A549 (cell line): ENCODE data around the gene TRIM3. TPM values are rescaled to one million over a fixed set of nuclear protein-coding genes. Genes with fewer than 3 reads are reported as not detected.
"Not testable (repeated sequence)": the region's sequence is repeated elsewhere in the genome, so short reads cannot be mapped to it uniquely, and the experiment has no call there.

Experiments
- ATAC-seq, 2 experiments: fragments of 200-7000 bp in 1 of 2; fragments of >200 bp in 1 of 2; cut with Nextera tagmentation in 1 of 2; cut with Tn5 transposase in 1 of 2; 3 replicates each; pipeline versions ENCODE4 v1.8.0 to v1.9.1; 2018 to 2020; ENCODE audit warnings: mild to moderate bottlenecking in 1 of 2, moderate library complexity in 1 of 2
- CTCF ChIA-PET: fragments of 300-600 bp; sonication (Branson Sonifier 250); formaldehyde crosslinking; extraction: SDS; loops from one replicate; lab custom pipeline; 2021; ENCODE audit warnings: antibody characterized with exemption, inconsistent platforms; lab: Yijun Ruan, JAX
- POLR2A ChIA-PET: fragments of 350-600 bp; formaldehyde crosslinking; extraction: SDS; loops from one replicate; lab custom pipeline; 2021; ENCODE audit warnings: antibody characterized with exemption, inconsistent platforms; lab: Yijun Ruan, JAX
- DNase-seq, 2 experiments: peaks; one replicate each; pipeline versions ENCODE4 v3.0.0 to v3.0.0-alpha.2; 2011 to 2016; ENCODE audit warnings: low read depth in 1 of 2, low spot score in 1 of 2
- FAIRE-seq: peaks from 2 replicates; lab custom pipeline; 2011; peaks lifted over from hg19 to GRCh38; lab: Jason Lieb, UNC
- H3K27ac ChIP-seq, 2 experiments: fragments of >200 bp; sonication (Bioruptor Twin); formaldehyde crosslinking; 3 replicates each; pipeline ENCODE4 v1.5.1; 2016 to 2017
- H3K4me1 ChIP-seq: fragments of >200 bp; sonication (Bioruptor Twin); formaldehyde crosslinking; 3 replicates; pipeline ENCODE4 v1.6.1; 2016
- H3K4me2 ChIP-seq: fragments of >200 bp; sonication (Bioruptor Twin); formaldehyde crosslinking; 3 replicates; pipeline ENCODE4 v1.6.1; 2016
- H3K4me3 ChIP-seq: fragments of >200 bp; sonication (Bioruptor Twin); formaldehyde crosslinking; 3 replicates; pipeline ENCODE4 v1.5.1; 2016
- H3K9me3 ChIP-seq: fragments of >200 bp; sonication (Bioruptor Twin); formaldehyde crosslinking; 3 replicates; pipeline ENCODE4 v1.6.1; 2016
- CBX8 ChIP-seq: fragments of 200-600 bp; sonication (generic); IDR thresholded peaks from 2 replicates; pipeline ENCODE4 v1.6.1; 2016
- CTCF ChIP-seq: fragments of >200 bp; sonication (Bioruptor Twin); formaldehyde crosslinking; IDR thresholded peaks from 3 replicates; pipeline ENCODE4 v1.5.1; 2016
- ELK1 ChIP-seq: fragments of 150-350 bp; IDR thresholded peaks from 2 replicates; pipeline ENCODE4 v1.6.1; 2014; ENCODE audit warnings: low read depth, mild to moderate bottlenecking, low read length
- EP300 ChIP-seq, 2 experiments: fragments of >200 bp; sonication (Bioruptor Twin); formaldehyde crosslinking; IDR thresholded peaks; 2 replicates in 1 of 2; 3 replicates in 1 of 2; pipeline ENCODE4 v1.6.1; 2016 to 2017
- FOSL2 ChIP-seq, 2 experiments: fragments of 450-650 bp in 1 of 2; fragments of >200 bp in 1 of 2; sonication (Bioruptor Twin) in 1 of 2; formaldehyde crosslinking; IDR thresholded peaks; 2 replicates each; pipeline versions ENCODE4 v1.5.0 to v1.6.1; 2016 to 2020; ENCODE audit warnings: mild to moderate bottlenecking in 1 of 2, moderate library complexity in 1 of 2
- GATA3 ChIP-seq: IDR thresholded peaks from 2 replicates; pipeline ENCODE4 v1.6.1; 2012; ENCODE audit warnings: borderline replicate concordance
- HDAC2 ChIP-seq: fragments of 200-600 bp; sonication (generic); IDR thresholded peaks from 2 replicates; pipeline ENCODE4 v1.6.1; 2016
- HOXB5 ChIP-seq: fragments of 250-450 bp; sonication (Bioruptor Pico); IDR thresholded peaks from 2 replicates; pipeline ENCODE4 v1.5.0; 2020; ENCODE audit warnings: mild to moderate bottlenecking, moderate library complexity
- JUN ChIP-seq, 2 experiments: fragments of >200 bp; sonication (Bioruptor Twin); formaldehyde crosslinking; IDR thresholded peaks; 2 replicates in 1 of 2; 3 replicates in 1 of 2; pipeline ENCODE4 v1.6.1; 2016 to 2017
- NPAS2 ChIP-seq: fragments of 250-450 bp; sonication (Bioruptor Pico); IDR thresholded peaks from 2 replicates; pipeline ENCODE4 v1.8.0; 2022; ENCODE audit warnings: mild to moderate bottlenecking, moderate library complexity, borderline replicate concordance
- PHF8 ChIP-seq: fragments of 200-600 bp; sonication (generic); IDR thresholded peaks from 2 replicates; pipeline ENCODE4 v1.6.1; 2016; ENCODE audit warnings: low read depth, mild to moderate bottlenecking, antibody characterized with exemption, moderate library complexity, borderline replicate concordance
- POLR2A ChIP-seq: IDR thresholded peaks from 2 replicates; pipeline ENCODE4 v1.6.1; 2012; ENCODE audit warnings: mild to moderate bottlenecking, low read length
- RAD21 ChIP-seq, 2 experiments: fragments of >200 bp in 1 of 2; sonication (Bioruptor Twin) in 1 of 2; formaldehyde crosslinking in 1 of 2; IDR thresholded peaks in 1 of 2; conservative IDR thresholded peaks in 1 of 2; 2 replicates in 1 of 2; 3 replicates in 1 of 2; pipeline ENCODE4 v1.6.1; 2012 to 2018; ENCODE audit warnings: inconsistent platforms in 1 of 2
- SMC3 ChIP-seq: fragments of >200 bp; sonication (Bioruptor Twin); formaldehyde crosslinking; IDR thresholded peaks from 3 replicates; pipeline ENCODE4 v1.6.1; 2018; ENCODE audit warnings: inconsistent platforms
- TFCP2L1 ChIP-seq: fragments of 250-450 bp; sonication (Bioruptor Pico); IDR thresholded peaks from 2 replicates; pipeline ENCODE4 v1.5.0; 2021; ENCODE audit warnings: mild to moderate bottlenecking
- USF2 ChIP-seq: fragments of 450-650 bp; IDR thresholded peaks from 2 replicates; pipeline ENCODE4 v1.6.1; 2014; ENCODE audit warnings: antibody characterized with exemption
- WGBS: methylation state at CpG from one replicate; pipeline ENCODE4 v1.1.6; 2017; ENCODE audit errors: missing lambda C conversion rate; 5-methylcytosine and 5-hydroxymethylcytosine counted together
- polyA minus RNA-seq: library from RNA; depleted of rRNA, polyadenylated mRNA; stranded (reverse); fragments of >200 nt; gene quantifications from 2 replicates; pipeline ENCODE4 v1.2.3, GENCODE V29; 2011; rRNA and poly(A)+ RNA removed
- polyA plus RNA-seq, 4 experiments: library from polyadenylated mRNA; depleted of rRNA in 3 of 4; stranded (reverse); fragments of >200 nt; fragmentation: RNase III in 1 of 4; extraction: RNeasy Plus Mini Kit Qiagen cat#74134 plus additional on column Dnase treatment in 1 of 4; gene quantifications; 2 replicates in 3 of 4; 3 replicates in 1 of 4; pipeline ENCODE4 v1.2.3, GENCODE V29; 2011 to 2017
- TF ChIP-seq, protein P1 (sequence below): fragments of >200 bp; sonication (Bioruptor Twin); formaldehyde crosslinking; IDR thresholded peaks from 3 replicates; pipeline ENCODE4 v1.6.1; 2016

Gene TRIM3
- polyA plus RNA-seq (2011; rRNA removed) (10.0 and 11.3 TPM in 2 replicates), polyA plus RNA-seq (2017; fragmentation: RNase III; extraction: RNeasy Plus Mini Kit Qiagen cat#74134 plus additional on column Dnase treatment) (17.5 to 19.8 TPM (median 19.6 TPM) in 3 replicates), polyA minus RNA-seq (9.8 and 13.2 TPM in 2 replicates)
- polyA plus RNA-seq (2012; cell fraction: cytosol; rRNA removed), result 14.2 and 15.4 TPM in 2 replicates
- polyA plus RNA-seq (2012; cell fraction: nucleus; rRNA removed), result 81.0 and 86.4 TPM in 2 replicates

- TF ChIP-seq HOXB5 (CRISPR knock-in tag) (peak; percentile 37; the same call in 1 of the 2 replicates), USF2 (peak; percentile 33; the same call in 1 of the 2 replicates), HDAC2 (no peak), CTCF (peak; percentile 45), ELK1 (no peak), TFCP2L1 (CRISPR knock-in tag) (peak; percentile 49; the same call in 1 of the 2 replicates), PHF8 (peak; percentile 83), JUN (IDR thresholded peaks at IDR 0.05) (peak; percentile 27 to 57; a peak in 3 of 5 replicates), CBX8 (no peak), SMC3 (no peak), GATA3 (no peak), POLR2A (peak; percentile 46; the same call in 1 of the 2 replicates), EP300 (IDR thresholded peaks at IDR 0.05) (no peak), RAD21 (conservative IDR thresholded peaks at IDR 0.05 in 1 of 2, IDR thresholded peaks at IDR 0.05 in 1 of 2) (no peak)
- TF ChIP-seq, protein P1, sequence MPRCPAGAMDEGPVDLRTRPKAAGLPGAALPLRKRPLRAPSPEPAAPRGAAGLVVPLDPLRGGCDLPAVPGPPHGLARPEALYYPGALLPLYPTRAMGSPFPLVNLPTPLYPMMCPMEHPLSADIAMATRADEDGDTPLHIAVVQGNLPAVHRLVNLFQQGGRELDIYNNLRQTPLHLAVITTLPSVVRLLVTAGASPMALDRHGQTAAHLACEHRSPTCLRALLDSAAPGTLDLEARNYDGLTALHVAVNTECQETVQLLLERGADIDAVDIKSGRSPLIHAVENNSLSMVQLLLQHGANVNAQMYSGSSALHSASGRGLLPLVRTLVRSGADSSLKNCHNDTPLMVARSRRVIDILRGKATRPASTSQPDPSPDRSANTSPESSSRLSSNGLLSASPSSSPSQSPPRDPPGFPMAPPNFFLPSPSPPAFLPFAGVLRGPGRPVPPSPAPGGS, result peak; percentile 68; the same call in 1 of the 3 replicates
- Histone ChIP-seq H3K9me3 (no peaks in the 10 kb centered on the region), H3K27ac (peak within 1 kb of the TSS; percentile 91 to 92), H3K4me1 (peaks cover 31% of the 10 kb centered on the region), H3K4me3 (peak within 1 kb of the TSS; percentile 92), H3K4me2 (peak within 1 kb of the TSS; percentile 90)
- FAIRE-seq (no peak), ATAC-seq (peak; percentile 77 to 89), DNase-seq (peak; percentile 82 to 90)
- POLR2A ChIA-PET, result interaction anchor here (0.6 to 1.7 kb wide), 6 partner anchors 12 to 210 kb away, joined by 3 to 4 read pairs (median 3); partner anchors contain the start of genes APBB1 and MRPL17
- whole genome bisulfite sequencing, result 1% methylated on average over 28 of the region's 87 CpGs
- CTCF ChIA-PET, result interaction anchor here (0.6 to 4.2 kb wide), 5 partner anchors 11 to 210 kb away, joined by 3 to 22 read pairs (median 3); partner anchors contain the start of gene MRPL17
Observed at GRCh38 chr11:6473451-6474412, at the start of gene TRIM3. TSS of gene TRIM3 (minus strand) at chr11:6473941. CDS start at chr11:6465695, 8,246 bp downstream.

GRCh38 chr11:6523253-6523652 lies 49.5 kb upstream of the TRIM3 start:
- CTCF ChIA-PET, result interaction anchor here (1.2 to 2.6 kb wide), 2 partner anchors 8 to 18 kb away, joined by 3 to 9 read pairs; no protein-coding TSS in a partner anchor
- Histone ChIP-seq H3K9me3 (no peaks in the 10 kb centered on the region), H3K4me2 (peak overlapping the region; percentile 5; the same call in 2 of the 3 replicates), H3K4me3 (no peak overlapping the region)
- DNase-seq (peak in 1 of 2 experiments; percentile 31), FAIRE-seq (no peak)
- no peak for TF ChIP-seq NPAS2 (CRISPR knock-in tag)
- TF ChIP-seq FOSL2 (IDR thresholded peaks at IDR 0.05), result no peak
- peak; percentile 44; the same call in 1 of the 2 replicates for TF ChIP-seq FOSL2 (CRISPR knock-in tag; IDR thresholded peaks at IDR 0.05)
- TF ChIP-seq, all 56 proteins: peak for 1
- 2% methylated on average over 1 of the region's 1 CpG for WGBS
- POLR2A ChIA-PET, result interaction anchor here (0.6 kb wide), 1 partner anchor 136 kb away, joined by 3 read pairs; no protein-coding TSS in a partner anchor
- H3K4me1 ChIP-seq, result peaks cover 7% of the 10 kb centered on the region; the same call in 1 of the 3 replicates
- ATAC-seq, result peak; percentile 55 to 72; a peak in 5 of 6 replicates
- no peak overlapping the region for H3K27ac ChIP-seq

- WGBS, result 90% methylated on average over 3 of the region's 3 CpGs
- CTCF ChIA-PET, result interaction anchor here (2.6 kb wide), 1 partner anchor 9 kb away, joined by 9 read pairs; no protein-coding TSS in a partner anchor
- ATAC-seq, result not testable (repeated sequence)
Observed at GRCh38 chr11:6521946-6522345, 48.2 kb upstream of the TRIM3 start.

More at GRCh38 chr11:6521946-6522345, 48.2 kb upstream of the TRIM3 start:
- H3K9me3 ChIP-seq, POLR2A ChIA-PET, DNase-seq, H3K27ac ChIP-seq, H3K4me1 ChIP-seq, FAIRE-seq, H3K4me2 ChIP-seq, H3K4me3 ChIP-seq: not testable (repeated sequence)
